ENCODE data around the gene LAMB4. TPM values are rescaled to one million over a fixed set of nuclear protein-coding genes. Genes with fewer than 3 reads are reported as not detected.

Gene LAMB4
- total and polyA plus RNA-seq, 3 experiments from 2014 or later: not detected

GRCh38 chr7:108109221-108109908 is 20.8 kb downstream of the LAMB4 start:
- no peaks in the 10 kb centered on the region for H3K4me1 ChIP-seq (ENCODE audit: insufficient read depth, low read length)
- H3K36me3 ChIP-seq (ENCODE audit: insufficient read depth, low read length): no peaks in the 10 kb centered on the region
- H3K4me3 Mint-ChIP-seq: no peak overlapping the region
- H3K9me3 ChIP-seq (ENCODE audit: low read length): no peaks in the 10 kb centered on the region
- H3K9me3 Mint-ChIP-seq: no peaks in the 10 kb centered on the region
- peaks cover 3 to 6% of the 10 kb centered on the region in 2 donors for H3K27me3 Mint-ChIP-seq
- ChIA-PET CTCF (no interaction called here), POLR2A (no interaction called here)
- H3K4me3 ChIP-seq (ENCODE audit: low read length): no peak overlapping the region
- H3K27ac Mint-ChIP-seq: no peak overlapping the region
- no peaks in the 10 kb centered on the region for H3K36me3 Mint-ChIP-seq
- no peak for DNase-seq
- H3K4me1 Mint-ChIP-seq: no peaks in the 10 kb centered on the region
- H3K27ac ChIP-seq (ENCODE audit: low read depth, low read length): no peak overlapping the region
- no peaks in the 10 kb centered on the region for H3K27me3 ChIP-seq (ENCODE audit: insufficient read depth, low read length, poor library complexity, severe bottlenecking)

DNA sequence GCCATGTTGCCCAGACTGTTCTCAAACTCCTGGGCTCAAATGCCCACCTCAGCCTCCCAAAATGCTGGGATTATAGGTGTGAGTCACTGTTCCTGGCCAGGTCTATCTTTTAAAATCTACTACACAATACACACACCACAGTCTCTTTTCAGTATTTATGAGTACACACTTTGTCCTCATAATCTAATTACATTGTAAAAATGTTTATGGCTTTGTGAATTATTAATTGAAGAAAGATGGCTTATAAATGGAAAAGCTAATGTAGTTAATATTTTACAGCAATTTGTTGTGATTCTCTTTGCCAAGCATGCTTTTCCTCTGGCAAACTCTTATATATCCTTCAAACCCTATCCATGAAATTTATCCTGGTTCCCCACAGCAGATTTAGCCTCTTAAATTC is 22.0 kb downstream of the LAMB4 start:
- peaks cover 5% of the 10 kb centered on the region for H3K4me1 ChIP-seq (ENCODE audit: insufficient read depth, low read length)
- DNase-seq: no peak
- H3K36me3 Mint-ChIP-seq: no peaks in the 10 kb centered on the region
- no peak overlapping the region for H3K4me3 ChIP-seq (ENCODE audit: low read length)
- no peak overlapping the region for H3K4me3 Mint-ChIP-seq
- no peaks in the 10 kb centered on the region for H3K4me1 Mint-ChIP-seq
- ChIA-PET POLR2A (no interaction called here), CTCF (no interaction called here)
- H3K27me3 Mint-ChIP-seq: peaks cover 3 to 9% of the 10 kb centered on the region in 2 donors
- H3K27ac ChIP-seq (ENCODE audit: low read depth, low read length): no peak overlapping the region
- H3K9me3 ChIP-seq (ENCODE audit: low read length): no peaks in the 10 kb centered on the region
- H3K27me3 ChIP-seq (ENCODE audit: insufficient read depth, low read length, poor library complexity, severe bottlenecking): no peaks in the 10 kb centered on the region
- no peaks in the 10 kb centered on the region for H3K36me3 ChIP-seq (ENCODE audit: insufficient read depth, low read length)
- no peaks in the 10 kb centered on the region for H3K9me3 Mint-ChIP-seq
- no peak overlapping the region for H3K27ac Mint-ChIP-seq

- no peak overlapping the region for H3K27ac Mint-ChIP-seq
- peaks cover 3 to 6% of the 10 kb centered on the region in 2 donors for H3K27me3 Mint-ChIP-seq
- no peaks in the 10 kb centered on the region for H3K9me3 Mint-ChIP-seq
- Histone ChIP-seq H3K9me3 (ENCODE audit: low read length) (no peaks in the 10 kb centered on the region), H3K4me3 (ENCODE audit: low read length) (no peak overlapping the region), H3K4me1 (ENCODE audit: insufficient read depth, low read length) (peaks cover 5% of the 10 kb centered on the region), H3K27ac (ENCODE audit: low read depth, low read length) (peak overlapping the region; percentile 57), H3K36me3 (ENCODE audit: insufficient read depth, low read length) (no peaks in the 10 kb centered on the region), H3K27me3 (ENCODE audit: insufficient read depth, low read length, poor library complexity, severe bottlenecking) (no peaks in the 10 kb centered on the region)
- CTCF ChIA-PET: no interaction called here
- H3K4me3 Mint-ChIP-seq: no peak overlapping the region
- POLR2A ChIA-PET: no interaction called here
- no peak for DNase-seq
- no peaks in the 10 kb centered on the region for H3K4me1 Mint-ChIP-seq
- H3K36me3 Mint-ChIP-seq: no peaks in the 10 kb centered on the region
Measured at GRCh38 chr7:108104324-108104723, 25.8 kb downstream of the LAMB4 start.

DNA sequence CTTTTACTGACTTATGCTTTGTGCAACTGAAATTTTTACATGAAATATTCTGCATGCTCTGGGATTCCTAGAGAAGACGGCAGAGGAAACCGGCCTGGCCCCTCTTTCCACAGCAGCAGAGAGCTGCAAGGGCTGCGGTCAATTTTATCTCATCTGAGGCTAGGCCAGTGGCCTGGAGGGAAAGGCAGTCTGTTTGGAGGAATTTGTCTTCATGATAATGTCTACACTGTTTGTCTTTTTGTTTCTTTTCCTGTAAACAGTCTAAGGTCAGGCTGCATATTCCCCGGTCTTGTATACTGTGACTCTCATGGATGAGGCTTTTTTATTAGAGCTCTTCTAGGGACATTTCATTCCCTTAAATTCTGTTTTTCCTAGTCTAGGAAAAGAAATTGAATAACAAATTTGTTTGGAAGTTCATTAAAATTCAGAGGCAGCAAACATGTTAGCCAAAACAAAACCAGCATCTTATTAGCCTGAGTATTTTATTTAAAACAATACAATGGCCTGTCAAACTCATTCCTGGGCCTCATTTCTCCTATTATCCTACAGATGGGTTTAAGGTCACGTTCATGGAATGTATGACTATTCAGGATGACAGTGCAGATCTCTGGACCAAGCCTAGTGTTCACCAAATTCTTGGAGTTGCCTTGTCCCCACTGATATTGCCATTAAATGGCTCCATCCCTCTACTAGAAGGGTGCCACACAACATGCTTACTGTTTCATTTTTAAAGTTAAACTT is 26.4 kb downstream of the LAMB4 start:
- no peak for DNase-seq
- peaks cover 3 to 8% of the 10 kb centered on the region in 2 donors for H3K27me3 Mint-ChIP-seq
- CTCF ChIA-PET: no interaction called here

DNA sequence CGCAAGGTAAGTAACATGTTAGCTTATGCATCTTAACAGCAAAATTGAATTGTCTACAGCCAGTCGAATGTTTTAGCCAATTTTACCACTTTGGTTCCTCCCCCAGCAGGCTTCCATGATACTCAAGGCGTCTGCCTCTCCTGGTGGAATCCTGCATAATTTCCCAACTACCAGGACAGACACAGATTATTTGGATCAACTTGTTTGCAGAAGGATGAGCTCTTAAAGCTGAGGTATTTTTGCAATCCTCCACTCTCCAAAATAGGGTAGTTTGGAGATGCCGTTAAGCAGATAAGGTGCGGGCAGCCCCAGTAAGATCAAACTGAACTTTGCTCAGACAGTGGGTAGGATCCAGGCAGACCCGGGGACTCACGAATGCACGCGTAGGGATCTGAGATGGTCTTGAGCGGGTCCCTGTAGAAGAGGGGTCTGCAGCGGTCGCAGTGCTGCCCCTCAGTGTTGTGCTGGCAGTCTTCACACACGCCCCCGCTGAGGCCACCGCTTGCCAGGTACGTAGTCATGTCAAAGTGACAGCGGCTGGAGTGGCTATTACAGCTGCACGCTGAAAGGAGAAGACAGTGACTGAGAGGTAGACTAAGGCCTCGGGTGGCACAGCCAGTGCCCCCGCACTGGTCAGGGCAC is 27.4 kb downstream of the LAMB4 start:
- no peaks in the 10 kb centered on the region for H3K27me3 ChIP-seq (ENCODE audit: insufficient read depth, low read length, poor library complexity, severe bottlenecking)
- H3K9me3 Mint-ChIP-seq: no peaks in the 10 kb centered on the region
- H3K27ac ChIP-seq (ENCODE audit: low read depth, low read length): peak overlapping the region; percentile 58
- DNase-seq: no peak
- POLR2A ChIA-PET: no interaction called here
- H3K27ac Mint-ChIP-seq: no peak overlapping the region
- peaks cover 5% of the 10 kb centered on the region for H3K4me1 ChIP-seq (ENCODE audit: insufficient read depth, low read length)
- H3K36me3 Mint-ChIP-seq: no peaks in the 10 kb centered on the region
- no peak overlapping the region for H3K4me3 Mint-ChIP-seq
- no peak overlapping the region for H3K4me3 ChIP-seq (ENCODE audit: low read length)
- H3K4me1 Mint-ChIP-seq: no peaks in the 10 kb centered on the region
- H3K27me3 Mint-ChIP-seq: peaks cover 3 to 11% of the 10 kb centered on the region in 2 donors
- no peaks in the 10 kb centered on the region for H3K36me3 ChIP-seq (ENCODE audit: insufficient read depth, low read length)
- CTCF ChIA-PET: no interaction called here
- no peaks in the 10 kb centered on the region for H3K9me3 ChIP-seq (ENCODE audit: low read length)

More for the DNA sequence above, 26.4 kb downstream of the LAMB4 start:
- no peaks in the 10 kb centered on the region for H3K4me1 Mint-ChIP-seq
- Histone ChIP-seq H3K4me1 (ENCODE audit: insufficient read depth, low read length) (peaks cover 5% of the 10 kb centered on the region), H3K36me3 (ENCODE audit: insufficient read depth, low read length) (no peaks in the 10 kb centered on the region), H3K27ac (ENCODE audit: low read depth, low read length) (peak overlapping the region; percentile 58), H3K27me3 (ENCODE audit: insufficient read depth, low read length, poor library complexity, severe bottlenecking) (no peaks in the 10 kb centered on the region), H3K9me3 (ENCODE audit: low read length) (no peaks in the 10 kb centered on the region), H3K4me3 (ENCODE audit: low read length) (no peak overlapping the region)
- no peak overlapping the region for H3K4me3 Mint-ChIP-seq
- POLR2A ChIA-PET: no interaction called here
- no peaks in the 10 kb centered on the region for H3K9me3 Mint-ChIP-seq
- H3K36me3 Mint-ChIP-seq: no peaks in the 10 kb centered on the region
- no peak overlapping the region for H3K27ac Mint-ChIP-seq

DNA sequence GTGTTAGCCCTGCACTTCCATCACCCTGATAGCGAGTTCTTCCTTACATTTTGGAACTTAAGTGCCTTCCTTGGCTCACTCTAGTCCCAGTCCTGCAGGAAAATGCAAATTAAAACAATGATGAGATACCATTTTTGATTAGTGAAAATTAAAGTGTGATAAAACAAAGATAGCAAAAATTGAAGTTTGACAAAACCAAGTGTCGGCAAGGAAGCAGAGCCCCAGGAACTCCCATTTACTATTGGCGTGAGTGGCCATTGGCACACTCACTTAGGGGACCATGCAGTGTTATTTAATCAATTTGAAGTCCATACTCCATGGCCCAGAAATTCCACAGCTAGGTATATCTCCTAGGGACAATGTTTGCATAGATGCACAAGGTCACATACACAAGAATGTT is 28.4 kb downstream of the LAMB4 start:
- Mint-ChIP-seq H3K27ac (no peak overlapping the region), H3K4me3 (no peak overlapping the region), H3K27me3 (peaks cover 3 to 11% of the 10 kb centered on the region in 2 donors), H3K9me3 (no peaks in the 10 kb centered on the region), H3K4me1 (no peaks in the 10 kb centered on the region), H3K36me3 (no peaks in the 10 kb centered on the region)
- Histone ChIP-seq H3K27me3 (ENCODE audit: insufficient read depth, low read length, poor library complexity, severe bottlenecking) (no peaks in the 10 kb centered on the region), H3K27ac (ENCODE audit: low read depth, low read length) (no peak overlapping the region), H3K4me3 (ENCODE audit: low read length) (no peak overlapping the region), H3K4me1 (ENCODE audit: insufficient read depth, low read length) (peaks cover 5% of the 10 kb centered on the region), H3K9me3 (ENCODE audit: low read length) (no peaks in the 10 kb centered on the region), H3K36me3 (ENCODE audit: insufficient read depth, low read length) (no peaks in the 10 kb centered on the region)
- no peak for DNase-seq
- POLR2A ChIA-PET: no interaction called here
- CTCF ChIA-PET: no interaction called here

GRCh38 chr7:108099713-108100112 is 30.4 kb downstream of the LAMB4 start:
- Histone ChIP-seq H3K4me3 (ENCODE audit: low read length) (no peak overlapping the region), H3K27ac (ENCODE audit: low read depth, low read length) (no peak overlapping the region), H3K27me3 (ENCODE audit: insufficient read depth, low read length, poor library complexity, severe bottlenecking) (no peaks in the 10 kb centered on the region), H3K9me3 (ENCODE audit: low read length) (no peaks in the 10 kb centered on the region), H3K36me3 (ENCODE audit: insufficient read depth, low read length) (no peaks in the 10 kb centered on the region), H3K4me1 (ENCODE audit: insufficient read depth, low read length) (peaks cover 5% of the 10 kb centered on the region)
- no peak for DNase-seq
- POLR2A ChIA-PET: no interaction called here
- Mint-ChIP-seq H3K27me3 (peaks cover 4 to 11% of the 10 kb centered on the region in 2 donors), H3K4me1 (no peaks in the 10 kb centered on the region), H3K9me3 (no peaks in the 10 kb centered on the region), H3K27ac (no peak overlapping the region), H3K4me3 (no peak overlapping the region), H3K36me3 (no peaks in the 10 kb centered on the region)
- CTCF ChIA-PET: no interaction called here

DNA sequence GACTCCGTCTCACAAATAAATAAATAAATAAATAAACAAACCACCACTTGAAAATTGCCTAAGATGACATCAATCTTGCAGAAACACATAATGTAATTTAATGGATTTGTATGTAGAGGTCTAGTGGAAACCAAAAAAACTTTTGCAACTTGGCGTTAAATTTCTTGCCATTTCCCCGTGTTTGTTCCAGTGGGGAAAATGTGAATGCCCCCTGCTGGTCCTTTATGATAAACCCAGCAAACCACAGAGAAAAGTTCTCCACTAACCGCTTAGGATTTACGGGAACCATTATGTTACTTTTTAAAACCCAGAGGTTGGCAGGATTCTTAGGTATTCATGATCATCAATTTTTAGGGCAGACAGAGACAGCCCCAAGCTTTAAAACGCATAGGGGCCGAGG is 32.5 kb downstream of the LAMB4 start:
- H3K27me3 Mint-ChIP-seq: peaks cover 1 to 11% of the 10 kb centered on the region in 2 donors
- CTCF ChIA-PET: no interaction called here
- no peak overlapping the region for H3K4me3 Mint-ChIP-seq

More for the DNA sequence above, 32.5 kb downstream of the LAMB4 start:
- H3K9me3 Mint-ChIP-seq: no peaks in the 10 kb centered on the region
- Histone ChIP-seq H3K4me3 (ENCODE audit: low read length) (no peak overlapping the region), H3K27ac (ENCODE audit: low read depth, low read length) (no peak overlapping the region), H3K36me3 (ENCODE audit: insufficient read depth, low read length) (no peaks in the 10 kb centered on the region), H3K9me3 (ENCODE audit: low read length) (no peaks in the 10 kb centered on the region), H3K4me1 (ENCODE audit: insufficient read depth, low read length) (no peaks in the 10 kb centered on the region), H3K27me3 (ENCODE audit: insufficient read depth, low read length, poor library complexity, severe bottlenecking) (no peaks in the 10 kb centered on the region)
- H3K36me3 Mint-ChIP-seq: no peaks in the 10 kb centered on the region
- no peak for DNase-seq
- POLR2A ChIA-PET: no interaction called here
- H3K27ac Mint-ChIP-seq: no peak overlapping the region
- no peaks in the 10 kb centered on the region for H3K4me1 Mint-ChIP-seq
